PC-9 (cell line): ENCODE data around the gene RIMS4. TPM values are rescaled to one million over a fixed set of nuclear protein-coding genes. Genes with fewer than 3 reads are reported as not detected.

Experiments used
- BruUV-seq: library from RNA; stranded (reverse); fragments of 400-500 nt; replicated peaks from 2 replicates; lab custom pipeline; 2021; lab: Mats Ljungman, UMichigan
- CTCF ChIA-PET: fragments of 300-600 bp; sonication (Branson Sonifier 250); formaldehyde crosslinking; loops from one replicate; lab custom pipeline; 2022; ENCODE audit warnings: antibody characterized with exemption; lab: Charles Lee
- POLR2A ChIA-PET: fragments of 300-600 bp; sonication (Branson Sonifier 250); formaldehyde crosslinking; loops from one replicate; lab custom pipeline; 2022; ENCODE audit warnings: antibody characterized with exemption; ENCODE audit not compliant: unreplicated experiment; lab: Charles Lee
- DNase-seq, 2 experiments: peaks; one replicate each; pipeline versions ENCODE4 v3.0.0 to v3.0.0-alpha.2; 2015 to 2022; ENCODE audit warnings: mixed read lengths in 1 of 2
- H2AFZ ChIP-seq: fragments of 200-600 bp; sonication (generic); 2 replicates; pipeline ENCODE4 v1.8.1; 2017; ENCODE audit warnings: antibody characterized with exemption
- H3F3A ChIP-seq: fragments of 200-600 bp; sonication (generic); 2 replicates; pipeline ENCODE4 v1.8.1; 2017; ENCODE audit warnings: antibody characterized with exemption, mild to moderate bottlenecking, low read depth; ENCODE audit not compliant: insufficient read depth
- H3K27ac ChIP-seq: fragments of 200-600 bp; sonication (generic); 2 replicates; pipeline ENCODE4 v1.6.1; 2016; ENCODE audit warnings: mixed run types
- H3K27me3 ChIP-seq: fragments of 200-600 bp; sonication (generic); 2 replicates; pipeline ENCODE4 v1.6.1; 2016; ENCODE audit warnings: low read depth, mixed run types; ENCODE audit not compliant: insufficient read depth
- H3K36me3 ChIP-seq: fragments of 200-600 bp; sonication (generic); 2 replicates; pipeline ENCODE4 v1.6.1; 2016; ENCODE audit warnings: low read depth, mixed run types
- H3K4me1 ChIP-seq: fragments of 200-600 bp; sonication (generic); replicated peaks from 2 replicates; pipeline ENCODE4 v1.6.1; 2016; ENCODE audit warnings: mixed run types; ENCODE audit not compliant: insufficient read depth
- H3K4me2 ChIP-seq: fragments of 200-600 bp; sonication (generic); 2 replicates; pipeline ENCODE4 v1.6.1; 2017; ENCODE audit warnings: mixed run types
- H3K4me3 ChIP-seq: fragments of 200-600 bp; sonication (generic); 2 replicates; pipeline ENCODE4 v1.6.1; 2016; ENCODE audit warnings: mixed run types
- H3K79me2 ChIP-seq: fragments of 200-600 bp; sonication (generic); 2 replicates; pipeline ENCODE4 v1.6.1; 2017; ENCODE audit warnings: low read depth, mixed run types
- H3K9me2 ChIP-seq: fragments of 200-600 bp; sonication (generic); 2 replicates; pipeline ENCODE4 v1.8.1; 2017; ENCODE audit warnings: mild to moderate bottlenecking; ENCODE audit not compliant: insufficient read depth
- H3K9me3 ChIP-seq: fragments of 200-600 bp; sonication (generic); 2 replicates; pipeline ENCODE4 v1.8.1; 2016; ENCODE audit warnings: low read depth; ENCODE audit not compliant: insufficient read depth
- H4K20me1 ChIP-seq: fragments of 200-600 bp; sonication (generic); 2 replicates; pipeline ENCODE4 v1.8.1; 2017; ENCODE audit not compliant: insufficient read depth
- CTCF ChIP-seq: fragments of 200-600 bp; sonication (generic); conservative IDR thresholded peaks from 2 replicates; pipeline ENCODE4 v1.6.1; 2017; ENCODE audit warnings: mixed run types, antibody characterized with exemption, mild to moderate bottlenecking, moderate library complexity
- EZH2 ChIP-seq: fragments of 200-600 bp; sonication (generic); IDR thresholded peaks from 2 replicates; pipeline ENCODE4 v1.8.0; 2017; ENCODE audit warnings: antibody characterized with exemption, low read depth
- intact Hi-C: fragments of 100-400 bp; cut with micrococcal nuclease; formaldehyde crosslinking; loops from one replicate; pipeline ENCODE4 v1.10.0; 2022; ENCODE audit not compliant: unreplicated experiment
- total RNA-seq: library from RNA; stranded (reverse); gene quantifications from 2 replicates; pipeline ENCODE4 v1.2.3, GENCODE V29; 2021

RIMS4 gene
- total RNA-seq, 1 experiment from 2014 or later: 0.13 TPM

- H2AFZ ChIP-seq: no peak overlapping the region
- no peak overlapping the region for H3K4me3 ChIP-seq
- no peak for TF ChIP-seq CTCF
- TF ChIP-seq EZH2: no peak
- BruUV-seq: no TSS peak
- intact Hi-C loops: no loop called here
- no peaks in the 10 kb centered on the region for H3K9me2 ChIP-seq
- ChIA-PET POLR2A (no interaction called here), CTCF (no interaction called here)
- no peak for DNase-seq
- no peak overlapping the region for H3K4me2 ChIP-seq
- H3K4me1 ChIP-seq: peaks cover 9% of the 10 kb centered on the region
- no peaks in the 10 kb centered on the region for H3F3A ChIP-seq
- H3K36me3 ChIP-seq: no peaks in the 10 kb centered on the region
- H4K20me1 ChIP-seq: no peaks in the 10 kb centered on the region
- no peaks in the 10 kb centered on the region for H3K79me2 ChIP-seq
- H3K27me3 ChIP-seq: no peaks in the 10 kb centered on the region
- H3K27ac ChIP-seq: no peak overlapping the region
- no peaks in the 10 kb centered on the region for H3K9me3 ChIP-seq
These were observed 107.0 kb downstream of the RIMS4 start for GRCh38 chr20:44703183-44703925.

GRCh38 chr20:44702776-44703175, 107.6 kb downstream of the RIMS4 start:
- BruUV-seq: no TSS peak
- H3K36me3 ChIP-seq: no peaks in the 10 kb centered on the region
- intact Hi-C loops: no loop called here
- H3K4me3 ChIP-seq: no peak overlapping the region
- H3K27me3 ChIP-seq: no peaks in the 10 kb centered on the region
- ChIA-PET POLR2A (no interaction called here), CTCF (no interaction called here)
- no peaks in the 10 kb centered on the region for H3F3A ChIP-seq
- no peaks in the 10 kb centered on the region for H3K9me2 ChIP-seq
- no peak for DNase-seq
- H3K4me2 ChIP-seq: no peak overlapping the region
- H4K20me1 ChIP-seq: no peaks in the 10 kb centered on the region
- H3K79me2 ChIP-seq: no peaks in the 10 kb centered on the region
- no peaks in the 10 kb centered on the region for H3K9me3 ChIP-seq
- no peak overlapping the region for H2AFZ ChIP-seq
- H3K27ac ChIP-seq: no peak overlapping the region
- TF ChIP-seq CTCF: no peak
- TF ChIP-seq EZH2: no peak
- peaks cover 9% of the 10 kb centered on the region for H3K4me1 ChIP-seq

GRCh38 chr20:44701858-44702256, 108.5 kb downstream of the RIMS4 start:
- DNase-seq: no peak
- no peak overlapping the region for H3K27ac ChIP-seq
- H3K4me3 ChIP-seq: no peak overlapping the region
- no peaks in the 10 kb centered on the region for H4K20me1 ChIP-seq
- no peaks in the 10 kb centered on the region for H3K79me2 ChIP-seq
- no peaks in the 10 kb centered on the region for H3K9me2 ChIP-seq
- no peak for TF ChIP-seq CTCF
- no peak for TF ChIP-seq EZH2
- no peaks in the 10 kb centered on the region for H3K27me3 ChIP-seq
- no peak overlapping the region for H3K4me2 ChIP-seq
- H3F3A ChIP-seq: no peaks in the 10 kb centered on the region
- H2AFZ ChIP-seq: no peak overlapping the region
- no TSS peak for BruUV-seq
- intact Hi-C loops: no loop called here
- CTCF ChIA-PET: no interaction called here
- POLR2A ChIA-PET: no interaction called here
- peaks cover 9% of the 10 kb centered on the region for H3K4me1 ChIP-seq
- no peaks in the 10 kb centered on the region for H3K9me3 ChIP-seq
- no peaks in the 10 kb centered on the region for H3K36me3 ChIP-seq

Other genes with a start within 250 kb of the RIMS4 start
- gene PKIG, start 228.0 kb downstream of the RIMS4 start, total RNA-seq: 41.9 and 50.1 TPM in 2 replicates
- gene ADA, start 158.8 kb downstream of the RIMS4 start, total RNA-seq: 28.2 and 32.9 TPM in 2 replicates
- 0.20 TPM in 1 of 2 replicates, not detected in the other for gene CCN5, start 95.2 kb downstream of the RIMS4 start, total RNA-seq
- 0.20 and 0.26 TPM in 2 replicates for gene KCNK15, start 64.7 kb downstream of the RIMS4 start, total RNA-seq
- gene YWHAB, start 75.2 kb upstream of the RIMS4 start, total RNA-seq: 194 and 249 TPM in 2 replicates
- 132 and 156 TPM in 2 replicates for gene PABPC1L, start 99.5 kb upstream of the RIMS4 start, total RNA-seq
- 65.9 and 71.1 TPM in 2 replicates for gene TOMM34, start 149.9 kb upstream of the RIMS4 start, total RNA-seq
- gene STK4, start 156.0 kb upstream of the RIMS4 start, total RNA-seq: 43.7 and 60.9 TPM in 2 replicates